Measurements from ENCODE around the gene IFIT3.

IFIT3 gene

DNA sequence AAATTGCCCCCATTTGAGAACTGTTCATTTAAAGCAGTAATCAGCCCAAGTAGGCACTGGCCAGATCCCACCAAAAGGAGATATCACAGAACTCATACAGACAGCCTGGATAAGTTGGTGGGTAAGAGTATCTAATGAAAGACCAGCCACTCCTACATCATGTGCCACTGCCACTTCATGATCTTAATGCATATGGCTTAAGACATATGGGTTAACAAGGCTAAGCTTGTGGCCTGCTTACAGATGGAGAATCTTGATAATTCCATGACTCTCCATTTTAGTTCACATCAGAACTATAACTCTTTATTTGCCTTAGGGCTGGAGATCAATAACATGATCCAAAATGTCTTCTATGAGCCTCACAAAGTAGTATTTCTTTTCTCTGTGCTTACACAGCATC, 43.3 kb downstream of the IFIT3 start:
- TF ChIP-seq EZH2 (optimal IDR thresholded peaks at IDR 0.05; ENCODE audit: low read depth, low read length) (no peak), EZH2phosphoT487 (IDR thresholded peaks at IDR 0.05; ENCODE audit: low read length) (no peak)
- TF ChIP-seq, protein P1, sequence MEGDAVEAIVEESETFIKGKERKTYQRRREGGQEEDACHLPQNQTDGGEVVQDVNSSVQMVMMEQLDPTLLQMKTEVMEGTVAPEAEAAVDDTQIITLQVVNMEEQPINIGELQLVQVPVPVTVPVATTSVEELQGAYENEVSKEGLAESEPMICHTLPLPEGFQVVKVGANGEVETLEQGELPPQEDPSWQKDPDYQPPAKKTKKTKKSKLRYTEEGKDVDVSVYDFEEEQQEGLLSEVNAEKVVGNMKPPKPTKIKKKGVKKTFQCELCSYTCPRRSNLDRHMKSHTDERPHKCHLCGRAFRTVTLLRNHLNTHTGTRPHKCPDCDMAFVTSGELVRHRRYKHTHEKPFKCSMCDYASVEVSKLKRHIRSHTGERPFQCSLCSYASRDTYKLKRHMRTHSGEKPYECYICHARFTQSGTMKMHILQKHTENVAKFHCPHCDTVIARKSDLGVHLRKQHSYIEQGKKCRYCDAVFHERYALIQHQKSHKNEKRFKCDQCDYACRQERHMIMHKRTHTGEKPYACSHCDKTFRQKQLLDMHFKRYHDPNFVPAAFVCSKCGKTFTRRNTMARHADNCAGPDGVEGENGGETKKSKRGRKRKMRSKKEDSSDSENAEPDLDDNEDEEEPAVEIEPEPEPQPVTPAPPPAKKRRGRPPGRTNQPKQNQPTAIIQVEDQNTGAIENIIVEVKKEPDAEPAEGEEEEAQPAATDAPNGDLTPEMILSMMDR (IDR thresholded peaks at IDR 0.05; ENCODE audit: low read length), result no peak
- H3K79me2 ChIP-seq (ENCODE audit: low read length), result no peaks in the 10 kb centered on the region
- H3K9me2 ChIP-seq (replicated peaks; ENCODE audit: insufficient read depth, low read length), result no peaks in the 10 kb centered on the region
- no peak overlapping the region for H3K4me3 ChIP-seq (ENCODE audit: low read length)
- H3K9me3 ChIP-seq (replicated peaks; ENCODE audit: insufficient read depth, low read length), result no peaks in the 10 kb centered on the region
- H3K27me3 ChIP-seq (replicated peaks; ENCODE audit: insufficient read depth, low read length), result no peaks in the 10 kb centered on the region
- no peak overlapping the region for H3K27ac ChIP-seq (ENCODE audit: low read length)
- no peak overlapping the region for H3K9ac ChIP-seq (ENCODE audit: low read length)
- H3K4me2 ChIP-seq (ENCODE audit: low read depth, low read length), result no peak overlapping the region
- DNase-seq, result no peak
- no peak overlapping the region for H2AFZ ChIP-seq (ENCODE audit: low read length)
- peaks cover 11% of the 10 kb centered on the region for H3F3A ChIP-seq (ENCODE audit: insufficient read depth, low read length)
- no peaks in the 10 kb centered on the region for H4K20me1 ChIP-seq (ENCODE audit: insufficient read depth, low read length)
- peaks cover 25% of the 10 kb centered on the region for H3K4me1 ChIP-seq (ENCODE audit: low read length)
- H3K36me3 ChIP-seq (replicated peaks; ENCODE audit: insufficient read depth, low read length), result no peaks in the 10 kb centered on the region

- Histone ChIP-seq H3K79me2 (ENCODE audit: low read length) (no peaks in the 10 kb centered on the region), H3K9ac (ENCODE audit: low read length) (no peak overlapping the region), H3K27ac (ENCODE audit: low read length) (no peak overlapping the region), H3K9me3 (replicated peaks; ENCODE audit: insufficient read depth, low read length) (no peaks in the 10 kb centered on the region), H3K9me2 (replicated peaks; ENCODE audit: insufficient read depth, low read length) (no peaks in the 10 kb centered on the region), H4K20me1 (ENCODE audit: insufficient read depth, low read length) (no peaks in the 10 kb centered on the region), H3K36me3 (replicated peaks; ENCODE audit: insufficient read depth, low read length) (no peaks in the 10 kb centered on the region), H3K4me3 (ENCODE audit: low read length) (no peak overlapping the region), H3K27me3 (replicated peaks; ENCODE audit: insufficient read depth, low read length) (no peaks in the 10 kb centered on the region), H3K4me2 (ENCODE audit: low read depth, low read length) (no peak overlapping the region), H3K4me1 (ENCODE audit: low read length) (peaks cover 25% of the 10 kb centered on the region), H3F3A (ENCODE audit: insufficient read depth, low read length) (peaks cover 11% of the 10 kb centered on the region), H2AFZ (ENCODE audit: low read length) (no peak overlapping the region)
- DNase-seq, result no peak
- TF ChIP-seq, protein P1 (IDR thresholded peaks at IDR 0.05; ENCODE audit: low read length), result no peak
- TF ChIP-seq EZH2 (optimal IDR thresholded peaks at IDR 0.05; ENCODE audit: low read depth, low read length) (no peak), EZH2phosphoT487 (IDR thresholded peaks at IDR 0.05; ENCODE audit: low read length) (no peak)
Measured at GRCh38 chr10:89371987-89372386, 44.2 kb downstream of the IFIT3 start.

DNA sequence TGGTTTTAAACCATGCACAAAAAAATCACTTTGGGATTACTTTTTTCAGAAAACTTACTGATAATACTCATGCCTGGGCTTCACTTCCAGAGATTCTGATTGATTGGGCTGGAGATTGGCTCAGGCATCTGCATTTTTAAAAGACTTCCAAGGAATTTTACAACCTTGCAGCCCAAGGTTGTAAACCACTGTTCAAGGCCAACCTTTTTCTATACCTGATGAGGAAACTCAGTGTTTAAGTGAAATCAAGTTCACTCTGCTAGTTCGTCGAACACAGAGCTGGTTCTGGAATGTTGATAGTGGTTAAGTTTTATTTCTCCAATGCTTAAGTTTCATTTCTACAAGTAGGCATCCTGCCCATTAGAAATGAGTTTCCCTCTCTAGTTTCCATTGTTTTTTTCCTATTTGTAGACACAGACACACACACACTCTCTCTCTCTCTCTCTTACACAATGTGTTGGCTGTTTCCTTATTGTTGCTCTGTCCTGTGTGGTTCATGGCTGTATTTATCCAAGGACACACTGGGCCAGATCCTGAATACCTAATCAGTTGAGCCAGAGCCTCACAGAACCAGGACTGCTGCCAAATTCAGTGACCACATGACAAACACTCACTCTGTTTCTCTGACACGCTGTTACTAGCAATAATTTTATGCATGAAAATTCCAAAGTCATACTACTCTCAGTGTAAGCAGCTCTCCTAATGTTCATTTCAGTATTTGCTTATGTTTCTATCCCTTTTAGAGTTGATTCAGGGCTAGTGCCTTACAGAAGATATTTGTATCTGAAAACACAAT, 46.3 kb downstream of the IFIT3 start:
- H3K27ac ChIP-seq (ENCODE audit: low read length), result no peak overlapping the region
- H3K79me2 ChIP-seq (ENCODE audit: low read length), result no peaks in the 10 kb centered on the region
- no peaks in the 10 kb centered on the region for H3K27me3 ChIP-seq (replicated peaks; ENCODE audit: insufficient read depth, low read length)
- H3K4me2 ChIP-seq (ENCODE audit: low read depth, low read length), result no peak overlapping the region
- no peaks in the 10 kb centered on the region for H3K36me3 ChIP-seq (replicated peaks; ENCODE audit: insufficient read depth, low read length)
- no peak overlapping the region for H3K4me3 ChIP-seq (ENCODE audit: low read length)
- peaks cover 6% of the 10 kb centered on the region for H3K4me1 ChIP-seq (ENCODE audit: low read length)
- no peak overlapping the region for H3K9ac ChIP-seq (ENCODE audit: low read length)
- no peaks in the 10 kb centered on the region for H3K9me2 ChIP-seq (replicated peaks; ENCODE audit: insufficient read depth, low read length)
- DNase-seq, result no peak
- TF ChIP-seq, protein P1 (IDR thresholded peaks at IDR 0.05; ENCODE audit: low read length), result no peak
- TF ChIP-seq EZH2 (optimal IDR thresholded peaks at IDR 0.05; ENCODE audit: low read depth, low read length) (no peak), EZH2phosphoT487 (IDR thresholded peaks at IDR 0.05; ENCODE audit: low read length) (no peak)
- H4K20me1 ChIP-seq (ENCODE audit: insufficient read depth, low read length), result no peaks in the 10 kb centered on the region
- H3K9me3 ChIP-seq (replicated peaks; ENCODE audit: insufficient read depth, low read length), result no peaks in the 10 kb centered on the region
- no peak overlapping the region for H2AFZ ChIP-seq (ENCODE audit: low read length)
- H3F3A ChIP-seq (ENCODE audit: insufficient read depth, low read length), result no peaks in the 10 kb centered on the region

Measured in MM.1S (cell line).